ENCODE data around the gene AURKA.

The AURKA gene

DNA sequence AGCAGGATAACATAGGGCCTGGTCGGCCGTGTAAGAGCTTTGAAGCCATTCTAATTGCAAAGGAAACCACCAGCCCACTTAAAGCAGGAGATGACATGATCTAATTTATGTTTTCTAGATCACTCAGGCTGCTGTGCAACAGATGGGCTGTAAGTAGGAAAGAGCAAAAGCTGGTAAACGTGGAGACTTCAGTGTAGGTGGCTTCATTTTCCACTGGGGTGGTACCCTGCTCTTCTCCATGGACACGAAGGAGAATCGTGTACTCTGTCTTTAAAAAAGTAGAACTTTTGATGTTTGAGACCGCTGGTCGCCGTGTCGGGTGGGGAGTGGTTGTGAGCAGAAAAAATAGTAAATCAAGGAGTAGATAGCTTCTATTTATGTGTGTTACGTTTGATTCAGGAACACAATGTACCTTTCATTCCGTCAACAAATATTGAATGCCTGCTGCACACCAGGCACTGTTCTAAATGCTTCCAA is 26.4 kb upstream of the AURKA start:
- no peaks in the 10 kb centered on the region for H3K9me3 ChIP-seq (ENCODE audit: insufficient read depth, low read length, severe bottlenecking)
- TF ChIP-seq EZH2 (IDR thresholded peaks at IDR 0.05; ENCODE audit: borderline replicate concordance, low read depth, low read length, severe bottlenecking) = no peak
- TF ChIP-seq, protein P1, sequence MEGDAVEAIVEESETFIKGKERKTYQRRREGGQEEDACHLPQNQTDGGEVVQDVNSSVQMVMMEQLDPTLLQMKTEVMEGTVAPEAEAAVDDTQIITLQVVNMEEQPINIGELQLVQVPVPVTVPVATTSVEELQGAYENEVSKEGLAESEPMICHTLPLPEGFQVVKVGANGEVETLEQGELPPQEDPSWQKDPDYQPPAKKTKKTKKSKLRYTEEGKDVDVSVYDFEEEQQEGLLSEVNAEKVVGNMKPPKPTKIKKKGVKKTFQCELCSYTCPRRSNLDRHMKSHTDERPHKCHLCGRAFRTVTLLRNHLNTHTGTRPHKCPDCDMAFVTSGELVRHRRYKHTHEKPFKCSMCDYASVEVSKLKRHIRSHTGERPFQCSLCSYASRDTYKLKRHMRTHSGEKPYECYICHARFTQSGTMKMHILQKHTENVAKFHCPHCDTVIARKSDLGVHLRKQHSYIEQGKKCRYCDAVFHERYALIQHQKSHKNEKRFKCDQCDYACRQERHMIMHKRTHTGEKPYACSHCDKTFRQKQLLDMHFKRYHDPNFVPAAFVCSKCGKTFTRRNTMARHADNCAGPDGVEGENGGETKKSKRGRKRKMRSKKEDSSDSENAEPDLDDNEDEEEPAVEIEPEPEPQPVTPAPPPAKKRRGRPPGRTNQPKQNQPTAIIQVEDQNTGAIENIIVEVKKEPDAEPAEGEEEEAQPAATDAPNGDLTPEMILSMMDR (IDR thresholded peaks at IDR 0.05; ENCODE audit: borderline replicate concordance, extremely low read depth, low read length, poor library complexity, severe bottlenecking) = no peak
- H3K27me3 ChIP-seq (ENCODE audit: insufficient read depth, low read length, poor library complexity) = no peaks in the 10 kb centered on the region
- H2AFZ ChIP-seq (ENCODE audit: low read depth, low read length) = no peak overlapping the region
- H4K20me1 ChIP-seq (ENCODE audit: insufficient read depth, low read length) = no peaks in the 10 kb centered on the region; the same call in 1 of the 2 replicates
- H3K79me2 ChIP-seq (ENCODE audit: insufficient read depth, low read length) = no peaks in the 10 kb centered on the region
- no peak for ATAC-seq (ENCODE audit: insufficient read depth, low read depth)
- no peak for DNase-seq
- no peaks in the 10 kb centered on the region for H3K36me3 ChIP-seq (ENCODE audit: insufficient read depth, low read length)
- H3K9ac ChIP-seq (ENCODE audit: low read depth, low read length) = no peak overlapping the region
- no peak overlapping the region for H3K4me3 ChIP-seq (ENCODE audit: low read depth in 1 of 2, low read length in 2 of 2)
- H3K27ac ChIP-seq (ENCODE audit: low read length) = no peak overlapping the region
- no peak overlapping the region for H3K4me2 ChIP-seq (ENCODE audit: insufficient read depth, low read length)
- no peaks in the 10 kb centered on the region for H3K4me1 ChIP-seq (ENCODE audit: insufficient read depth, low read length)

DNA sequence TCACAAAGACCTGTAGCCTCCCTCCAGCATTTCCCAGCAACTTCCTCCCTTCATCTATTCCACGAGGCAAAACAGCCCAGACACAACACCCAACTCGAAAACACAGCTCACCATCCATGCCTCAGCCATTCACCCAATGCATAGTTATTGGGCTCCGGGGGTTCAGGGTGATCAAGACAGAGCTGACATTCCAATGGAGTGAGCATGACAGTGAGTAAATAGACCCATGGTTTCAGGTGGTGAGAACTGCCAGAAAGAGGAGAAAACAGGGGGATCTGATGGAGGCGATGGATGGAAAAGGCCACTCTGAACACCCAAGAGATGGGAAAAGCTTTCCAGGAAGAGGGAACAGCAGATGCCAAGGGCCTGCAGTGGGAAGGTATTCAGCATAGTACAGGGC is 25.9 kb upstream of the AURKA start:
- no peak overlapping the region for H3K4me2 ChIP-seq (ENCODE audit: insufficient read depth, low read length)
- H3K27ac ChIP-seq (ENCODE audit: low read length) = no peak overlapping the region
- no peaks in the 10 kb centered on the region for H3K36me3 ChIP-seq (ENCODE audit: insufficient read depth, low read length)
- H3K4me1 ChIP-seq (ENCODE audit: insufficient read depth, low read length) = no peaks in the 10 kb centered on the region
- no peak for ATAC-seq (ENCODE audit: insufficient read depth, low read depth)
- TF ChIP-seq, protein P1 (IDR thresholded peaks at IDR 0.05; ENCODE audit: borderline replicate concordance, extremely low read depth, low read length, poor library complexity, severe bottlenecking) = no peak
- no peak for TF ChIP-seq EZH2 (IDR thresholded peaks at IDR 0.05; ENCODE audit: borderline replicate concordance, low read depth, low read length, severe bottlenecking)
- H3K4me3 ChIP-seq (ENCODE audit: low read depth in 1 of 2, low read length in 2 of 2) = no peak overlapping the region
- no peaks in the 10 kb centered on the region for H3K79me2 ChIP-seq (ENCODE audit: insufficient read depth, low read length)
- H2AFZ ChIP-seq (ENCODE audit: low read depth, low read length) = no peak overlapping the region
- no peaks in the 10 kb centered on the region for H3K27me3 ChIP-seq (ENCODE audit: insufficient read depth, low read length, poor library complexity)
- H3K9me3 ChIP-seq (ENCODE audit: insufficient read depth, low read length, severe bottlenecking) = no peaks in the 10 kb centered on the region
- no peak for DNase-seq
- H4K20me1 ChIP-seq (ENCODE audit: insufficient read depth, low read length) = no peaks in the 10 kb centered on the region; the same call in 1 of the 2 replicates
- H3K9ac ChIP-seq (ENCODE audit: low read depth, low read length) = no peak overlapping the region

DNA sequence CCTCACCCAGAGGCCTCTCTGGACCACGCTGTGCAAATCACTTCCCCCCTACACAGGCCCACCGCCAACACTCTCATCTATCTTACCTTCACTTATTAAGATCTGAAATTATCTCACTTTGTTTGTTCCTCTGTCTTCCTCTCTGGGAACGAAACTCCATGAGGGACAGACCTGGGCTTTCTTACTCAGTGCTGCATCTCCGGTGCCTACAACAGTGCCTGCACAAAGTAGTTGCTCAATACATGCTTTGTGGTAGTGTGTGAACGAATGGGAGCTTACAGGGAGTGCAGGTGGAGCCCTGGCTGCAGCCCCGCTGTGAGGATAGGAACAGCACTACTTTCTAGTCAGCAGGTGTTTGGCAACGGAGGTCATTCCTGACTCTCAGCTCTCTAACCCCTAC is 25.4 kb upstream of the AURKA start:
- H3K79me2 ChIP-seq (ENCODE audit: insufficient read depth, low read length) = no peaks in the 10 kb centered on the region

More for the DNA sequence above, 25.4 kb upstream of the AURKA start:
- Histone ChIP-seq H3K4me3 (ENCODE audit: low read depth in 1 of 2, low read length in 2 of 2) (no peak overlapping the region), H2AFZ (ENCODE audit: low read depth, low read length) (no peak overlapping the region), H4K20me1 (ENCODE audit: insufficient read depth, low read length) (no peaks in the 10 kb centered on the region; the same call in 1 of the 2 replicates), H3K9ac (ENCODE audit: low read depth, low read length) (no peak overlapping the region), H3K4me1 (ENCODE audit: insufficient read depth, low read length) (no peaks in the 10 kb centered on the region), H3K27ac (ENCODE audit: low read length) (no peak overlapping the region), H3K4me2 (ENCODE audit: insufficient read depth, low read length) (no peak overlapping the region), H3K36me3 (ENCODE audit: insufficient read depth, low read length) (no peaks in the 10 kb centered on the region), H3K27me3 (ENCODE audit: insufficient read depth, low read length, poor library complexity) (no peaks in the 10 kb centered on the region), H3K9me3 (ENCODE audit: insufficient read depth, low read length, severe bottlenecking) (no peaks in the 10 kb centered on the region)
- ATAC-seq (ENCODE audit: insufficient read depth, low read depth) = no peak
- no peak for DNase-seq
- TF ChIP-seq, protein P1 (IDR thresholded peaks at IDR 0.05; ENCODE audit: borderline replicate concordance, extremely low read depth, low read length, poor library complexity, severe bottlenecking) = no peak
- TF ChIP-seq EZH2 (IDR thresholded peaks at IDR 0.05; ENCODE audit: borderline replicate concordance, low read depth, low read length, severe bottlenecking) = no peak

All from DND-41 (cell line).